Stimulated activated CD8-positive, alpha-beta memory T cell treated with anti-CD3 and anti-CD28 coated beads, Interleukin-4, amount 100 ng/mL, for 1 hour (primary cell): Measurements from ENCODE around the gene IGFBP1.
"Not testable (repeated sequence)": the region's sequence is repeated elsewhere in the genome, so short reads cannot be mapped to it uniquely, and the experiment has no call there.

Source experiments
- DNase-seq, 2 donors: peaks; one replicate each; pipeline ENCODE4 v3.0.0-alpha.2; 2020; ENCODE audit warnings: low read depth in 2 of 2, low spot score in 1 of 2

The IGFBP1 gene

DNA sequence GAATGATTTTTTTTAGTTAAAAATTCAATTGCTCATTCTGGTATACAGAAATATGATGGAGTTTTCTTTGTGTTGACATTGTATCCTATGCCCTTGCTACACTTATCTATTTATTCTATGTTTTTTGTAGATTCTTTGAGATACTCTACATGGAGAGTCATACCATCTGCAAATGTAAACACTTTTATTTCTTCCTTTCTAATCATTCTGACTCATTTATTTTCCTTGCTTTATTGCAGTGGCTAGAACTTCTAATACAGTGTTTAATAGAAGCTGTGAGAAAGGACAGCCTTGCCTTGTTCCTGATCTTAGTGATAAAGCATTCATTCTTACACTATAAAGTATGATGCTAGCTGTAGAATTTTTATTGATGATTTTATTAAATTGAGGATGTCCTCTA is 42.7 kb downstream of the IGFBP1 start:
- DNase-seq = no peak

DNA sequence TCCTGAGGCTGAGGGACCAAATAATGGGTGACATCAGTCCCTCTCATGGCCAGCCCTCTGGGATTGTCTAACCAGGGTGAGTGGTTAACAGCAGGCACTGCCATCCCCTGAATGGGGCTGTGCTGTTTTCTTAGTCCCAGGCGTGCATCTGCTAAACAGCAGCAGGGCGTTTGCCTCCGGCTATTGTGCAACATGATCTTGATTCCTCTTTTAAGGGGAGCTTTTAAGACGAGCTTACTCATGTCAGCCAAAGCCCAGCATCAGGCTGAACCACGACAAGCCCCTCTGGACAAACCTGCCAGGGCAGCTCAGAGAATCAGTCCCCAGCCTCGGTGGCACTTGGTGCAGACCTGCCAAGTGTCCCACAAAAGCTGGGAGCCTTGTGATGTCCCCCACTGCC is 49.0 kb downstream of the IGFBP1 start:
- DNase-seq = no peak

- no peak for DNase-seq
These were observed 49.6 kb downstream of the IGFBP1 start for GRCh38 chr7:45937862-45938261.

DNA sequence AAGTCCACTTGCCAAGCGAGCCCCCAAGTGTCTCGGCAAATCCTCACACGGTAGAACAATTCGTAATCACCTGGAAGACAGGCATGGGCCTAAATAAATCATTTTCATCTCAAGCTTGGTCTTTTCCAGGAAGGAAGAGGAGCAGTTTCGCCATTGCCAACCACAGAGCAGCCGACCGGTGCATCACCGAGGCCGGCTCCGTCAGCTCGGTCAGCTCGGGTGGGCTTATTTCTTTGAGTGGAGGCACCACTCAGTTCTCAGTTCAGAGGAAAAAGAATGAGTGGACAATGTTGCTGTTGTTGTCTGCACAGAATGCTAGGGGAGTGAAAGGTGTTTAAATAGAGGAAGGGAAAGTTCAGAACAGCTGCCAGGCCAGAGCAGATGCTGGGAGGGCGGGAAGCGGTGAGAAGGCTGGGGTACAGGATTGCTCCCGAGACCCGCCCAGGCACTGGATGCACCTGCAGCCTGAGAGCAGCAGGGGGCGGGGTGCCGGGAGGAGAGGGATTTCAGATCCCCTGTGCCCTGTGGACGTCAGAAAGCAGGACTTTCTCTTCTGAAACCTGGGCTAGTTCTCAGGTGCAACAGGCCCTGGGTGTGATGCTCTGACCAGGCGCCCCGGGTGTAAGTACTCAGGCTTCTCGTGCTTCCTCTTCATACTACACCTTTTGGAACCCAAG is 50.5 kb downstream of the IGFBP1 start:
- DNase-seq = no peak

DNA sequence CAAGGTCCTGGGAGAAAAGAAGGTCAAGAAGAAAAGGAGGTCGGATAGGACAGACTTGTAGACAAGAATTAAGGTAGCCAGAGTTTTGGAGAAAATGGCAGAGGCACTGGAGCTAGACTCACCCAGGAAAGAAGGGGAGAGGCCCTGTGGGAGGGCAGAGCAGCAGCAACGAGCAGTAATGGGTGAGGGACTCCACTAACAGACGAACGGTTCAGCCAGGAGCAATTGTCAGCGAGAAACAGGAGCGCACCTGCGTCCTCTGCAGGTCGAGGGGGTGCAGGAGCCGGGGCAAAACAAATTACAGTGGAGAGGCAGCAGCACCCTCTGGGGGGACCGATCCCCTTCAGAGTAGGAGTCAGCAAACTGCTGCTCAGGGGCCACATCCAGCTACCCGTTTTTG is 51.3 kb downstream of the IGFBP1 start:
- DNase-seq = no peak

DNA sequence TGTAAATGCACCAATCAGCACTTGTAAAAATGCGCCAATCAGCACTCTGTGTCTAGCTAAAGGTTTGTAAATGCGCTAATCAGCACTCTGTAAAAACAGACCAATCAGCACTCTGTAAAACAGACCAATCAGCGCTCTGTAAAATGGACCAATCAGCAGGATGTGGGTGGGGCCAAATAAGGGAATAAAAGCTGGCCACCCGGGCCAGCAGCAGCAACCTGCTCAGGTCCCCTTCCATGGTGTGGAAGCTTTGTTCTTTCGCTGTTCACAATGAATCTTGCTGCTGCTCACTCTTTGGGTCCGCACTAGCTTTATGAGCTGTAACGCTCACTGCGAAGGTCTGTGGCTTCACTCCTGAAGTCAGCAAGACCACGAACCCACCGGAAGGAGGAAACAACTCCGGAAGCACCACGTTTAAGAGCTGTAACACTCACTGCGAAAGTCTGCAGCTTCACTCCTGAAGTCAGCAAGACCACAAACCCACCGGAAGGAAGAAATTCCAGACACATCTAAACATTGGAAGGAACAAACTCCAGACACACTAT is 52.0 kb downstream of the IGFBP1 start:
- DNase-seq = not testable (repeated sequence)

DNA sequence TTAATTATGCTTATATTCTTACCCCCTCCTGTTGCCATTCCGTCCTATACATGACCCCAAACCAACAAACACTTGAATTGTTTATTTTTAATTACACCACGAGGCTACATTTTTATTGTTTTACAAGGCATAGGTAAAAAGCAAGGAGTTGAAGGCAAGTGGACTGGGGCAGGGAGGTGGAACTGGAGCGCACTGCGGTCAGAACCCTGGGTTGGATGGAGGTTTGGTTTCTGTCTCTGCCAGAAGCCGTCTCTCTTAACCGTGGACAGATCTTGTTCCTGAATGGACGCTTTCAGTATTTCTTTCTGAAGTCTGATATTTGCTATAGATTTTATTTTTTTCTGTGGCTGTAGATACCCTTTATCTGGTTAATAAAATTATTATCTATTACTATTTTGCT is 52.7 kb downstream of the IGFBP1 start:
- no peak for DNase-seq
